Stimulated activated CD8-positive, alpha-beta memory T cell treated with anti-CD3 and anti-CD28 coated beads, Interleukin-2, amount 100 ng/mL, for 1 hour (primary cell): ENCODE data around the gene UMPS.

Source experiments
- DNase-seq, 2 donors: peaks; one replicate each; pipeline ENCODE4 v3.0.0-alpha.2; 2020; ENCODE audit warnings: low read depth in 2 of 2

Gene UMPS

DNA sequence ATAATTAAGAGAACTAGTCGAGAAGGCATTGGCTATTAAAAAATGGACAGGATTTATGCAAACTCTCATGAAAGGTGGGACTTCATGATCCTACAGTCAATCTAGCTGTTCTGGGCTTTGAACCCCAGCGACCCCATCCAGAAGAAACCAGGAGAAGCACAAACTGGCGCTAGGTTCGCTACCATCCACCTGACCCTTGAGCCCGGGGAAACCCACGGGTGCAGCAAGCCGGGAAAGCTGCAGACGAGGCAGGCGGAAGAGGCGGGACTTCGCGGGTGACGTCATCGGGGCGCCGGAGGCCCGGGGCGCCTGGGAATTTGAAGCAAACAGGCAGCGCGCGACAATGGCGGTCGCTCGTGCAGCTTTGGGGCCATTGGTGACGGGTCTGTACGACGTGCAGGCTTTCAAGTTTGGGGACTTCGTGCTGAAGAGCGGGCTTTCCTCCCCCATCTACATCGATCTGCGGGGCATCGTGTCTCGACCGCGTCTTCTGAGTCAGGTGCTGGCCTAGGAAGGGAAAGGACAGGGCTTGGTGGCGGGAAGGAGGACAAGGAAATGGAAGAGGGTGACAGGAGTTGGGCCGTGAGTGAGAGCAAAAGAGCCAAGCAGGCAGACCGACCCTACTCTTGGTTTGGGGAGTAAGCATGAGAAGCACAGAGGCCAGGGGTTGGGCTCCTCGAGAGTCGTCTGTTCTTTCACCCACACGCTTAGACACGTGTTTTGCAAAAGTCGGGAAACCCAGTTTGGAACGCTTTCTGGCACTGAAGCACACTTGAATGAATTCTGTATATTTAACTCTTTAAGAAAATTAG lies at the start of gene UMPS:
UMPS (plus strand) TSS at position 324 of the 812 bp plus-strand sequence; CDS start at position 344, 20 bp downstream.
- DNase-seq: peak; percentile 86 to 88

GRCh38 chr3:124680521-124680920 lies 49.7 kb upstream of the UMPS start:
- DNase-seq: no peak

DNA sequence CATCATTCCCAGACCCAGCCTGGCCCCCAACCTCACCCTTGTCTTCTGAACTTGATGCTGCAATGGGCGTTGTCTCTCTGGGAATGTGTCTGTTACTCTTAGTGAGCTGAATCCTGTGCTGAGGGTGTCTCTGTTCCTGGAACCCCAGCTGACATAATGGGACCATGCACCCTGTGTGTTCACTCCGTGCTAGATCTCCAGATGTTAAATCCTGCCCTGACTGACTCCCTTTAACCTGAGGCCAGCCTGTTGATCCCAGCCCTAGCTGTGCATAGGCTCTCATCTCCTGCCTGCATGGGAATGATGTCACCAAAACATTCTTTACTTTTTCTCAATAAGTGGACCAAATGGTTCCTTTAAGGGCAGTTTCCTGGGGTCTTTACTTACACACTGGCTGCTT lies 48.0 kb upstream of the UMPS start:
- no peak for DNase-seq

- no peak for DNase-seq
These were observed 45.8 kb upstream of the UMPS start for GRCh38 chr3:124684459-124684858.

DNA sequence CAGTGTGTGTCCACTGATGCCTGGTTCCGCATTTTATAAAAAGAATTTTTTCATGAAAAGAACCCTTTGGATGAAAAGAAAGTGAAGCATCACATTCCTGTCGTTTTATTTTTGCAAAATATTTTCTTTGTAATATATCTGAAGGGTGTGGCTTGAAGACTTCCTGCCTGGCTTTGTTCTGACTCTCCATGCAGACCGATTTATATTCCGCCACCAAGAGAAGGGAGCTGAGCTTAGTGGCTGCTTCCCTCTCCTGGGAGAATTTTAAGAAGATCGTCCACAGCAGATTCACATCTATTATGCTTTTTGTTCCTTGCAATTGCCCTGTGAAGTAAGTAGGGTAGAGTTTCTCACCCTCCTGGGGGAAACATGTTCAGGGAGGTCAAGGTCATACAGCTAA lies 45.2 kb upstream of the UMPS start:
- DNase-seq: no peak

GRCh38 chr3:124685481-124685880 lies 44.8 kb upstream of the UMPS start:
- no peak for DNase-seq

GRCh38 chr3:124686028-124686670 lies 44.1 kb upstream of the UMPS start:
- DNase-seq: no peak

- peak; percentile 17 to 49 for DNase-seq
These were observed 41.4 kb upstream of the UMPS start for GRCh38 chr3:124688581-124689454.

DNA sequence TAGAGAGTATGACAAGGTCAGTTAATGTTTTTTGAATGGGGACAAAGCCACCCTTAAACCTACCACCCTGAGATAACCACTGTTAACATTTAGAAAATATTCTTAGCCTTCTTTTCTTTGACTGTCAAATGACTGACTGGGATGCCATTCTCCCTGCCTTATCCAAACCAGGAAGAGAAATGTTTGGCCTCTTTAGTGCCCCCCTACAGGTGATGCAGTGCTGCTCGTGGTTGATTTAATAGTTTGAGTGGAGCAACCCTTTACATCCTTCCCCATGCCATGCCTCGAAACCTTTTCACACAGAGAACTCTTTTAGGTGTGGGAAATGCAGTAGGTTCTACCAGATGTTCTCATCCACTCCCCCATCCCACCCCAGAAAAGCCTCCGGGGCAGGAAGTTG lies 38.7 kb upstream of the UMPS start:
- no peak for DNase-seq

- DNase-seq: no peak
These were observed 35.8 kb upstream of the UMPS start for GRCh38 chr3:124694486-124694885.

- DNase-seq: no peak
These were observed 34.9 kb upstream of the UMPS start for GRCh38 chr3:124695369-124695768.

DNA sequence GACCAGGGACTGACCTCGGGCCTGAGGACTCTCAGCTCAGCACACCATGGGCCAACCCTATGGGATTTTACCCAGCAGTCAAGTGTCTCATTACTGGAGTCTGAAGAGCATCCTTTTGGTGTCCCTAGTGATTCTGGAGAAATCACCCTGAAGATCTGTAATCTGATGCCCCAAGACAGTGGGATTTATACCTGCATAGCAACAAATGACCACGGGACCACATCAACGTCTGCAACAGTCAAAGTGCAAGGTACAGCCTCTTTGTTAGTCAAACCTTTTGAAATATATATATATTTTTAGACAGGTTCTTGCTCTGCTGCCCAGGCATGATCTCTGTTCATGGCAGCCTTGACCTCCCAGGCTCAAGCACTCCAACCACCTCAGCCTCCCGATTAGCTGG lies 34.2 kb upstream of the UMPS start:
- DNase-seq: no peak

- no peak for DNase-seq
These were observed 33.0 kb upstream of the UMPS start for GRCh38 chr3:124697302-124697701.

DNA sequence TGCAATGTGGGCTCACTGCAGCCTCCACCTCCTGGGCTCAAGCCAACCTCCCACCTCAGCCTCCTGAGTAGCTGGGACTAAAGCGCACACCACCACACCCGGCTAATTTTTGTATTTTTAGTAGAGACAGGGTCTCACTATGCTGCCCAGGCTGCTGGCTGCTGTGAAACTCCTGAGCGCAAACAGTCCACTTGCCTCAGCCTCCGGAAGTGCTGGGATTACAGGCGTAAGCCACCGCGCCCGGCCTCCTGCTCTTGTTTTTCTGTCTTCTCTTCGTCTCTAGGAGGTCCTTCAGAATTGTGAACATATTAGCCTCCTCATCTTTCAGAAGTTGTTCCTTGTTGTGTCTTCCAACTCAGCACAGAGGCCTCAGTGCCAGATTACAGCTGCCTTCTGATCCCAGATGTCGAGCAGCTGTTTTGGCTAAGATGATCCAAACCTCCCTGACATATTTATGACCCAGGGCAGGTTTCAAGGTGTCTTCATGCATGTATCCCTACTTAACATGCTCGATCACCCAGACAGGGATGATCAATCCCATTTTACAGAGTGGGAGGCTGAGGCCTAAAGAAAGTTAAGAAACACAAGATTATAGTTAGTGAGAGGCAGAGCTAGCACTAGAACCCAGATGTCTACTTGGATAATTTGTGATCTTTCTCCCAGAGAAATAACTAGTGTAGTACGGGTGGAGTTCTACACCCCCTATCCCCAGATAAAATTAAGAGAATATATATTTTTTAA lies 32.1 kb upstream of the UMPS start:
- no peak for DNase-seq

DNA sequence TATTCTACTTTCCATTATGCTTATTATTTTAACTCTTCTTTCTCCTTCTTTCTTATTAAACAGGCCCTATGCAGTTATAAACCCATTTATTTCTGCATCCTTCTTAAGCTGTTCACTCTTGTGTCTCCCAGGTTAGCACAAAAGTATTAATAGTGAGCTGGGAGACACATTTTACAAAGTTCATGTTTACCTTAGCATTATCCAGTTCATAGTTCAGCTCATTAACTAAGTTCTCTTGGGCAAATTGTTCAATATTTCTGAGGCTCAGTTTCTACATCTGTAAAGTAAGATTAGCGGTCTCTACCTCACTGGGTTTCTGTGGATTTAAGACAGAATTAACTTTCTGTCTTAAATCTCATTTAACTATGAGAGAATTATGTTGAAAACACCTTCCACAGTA lies 31.2 kb upstream of the UMPS start:
- DNase-seq: no peak

GRCh38 chr3:124699686-124700396 lies 30.4 kb upstream of the UMPS start:
- DNase-seq: no peak

- no peak for DNase-seq
These were observed 29.2 kb upstream of the UMPS start for GRCh38 chr3:124700880-124701684.

DNA sequence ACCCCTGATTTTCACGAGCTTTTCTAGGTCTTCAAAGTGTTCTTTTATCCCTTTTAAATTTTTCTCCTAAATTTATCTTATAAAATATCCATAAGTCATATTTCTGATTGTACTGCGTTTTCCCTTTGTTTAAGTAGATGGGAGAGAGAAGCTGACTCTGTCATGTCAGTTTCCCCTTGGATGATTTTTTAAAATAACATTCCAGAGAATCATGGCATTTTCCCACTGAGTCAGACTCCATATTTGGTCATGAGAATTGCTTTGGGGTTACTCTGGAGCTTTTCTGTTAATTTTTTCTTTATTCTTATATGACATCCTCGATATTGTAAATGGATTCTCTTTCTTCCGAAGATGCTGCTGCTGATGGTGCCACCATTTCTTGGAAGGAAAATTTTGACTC lies 28.6 kb upstream of the UMPS start:
- DNase-seq: no peak

DNA sequence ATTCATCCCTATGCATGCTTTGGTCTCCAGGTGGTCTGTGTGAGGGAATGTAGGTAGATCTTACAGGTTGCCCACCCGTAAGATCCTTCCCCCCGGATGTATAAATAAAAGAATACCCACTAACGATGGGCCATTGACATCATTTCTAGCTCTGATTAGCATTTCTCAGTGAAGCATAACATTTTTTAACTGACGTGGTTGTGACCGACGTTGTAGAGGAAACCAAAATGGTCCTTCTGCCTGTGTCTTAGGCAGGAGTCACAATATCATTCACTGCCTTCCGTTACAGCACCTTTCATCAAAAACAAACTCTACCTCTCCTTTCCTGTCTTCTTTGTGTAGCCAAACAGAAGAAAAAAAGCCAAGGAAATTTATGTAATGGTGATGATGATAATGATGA lies 27.3 kb upstream of the UMPS start:
- DNase-seq: no peak

- DNase-seq: no peak
These were observed 24.7 kb upstream of the UMPS start for GRCh38 chr3:124705552-124705951.
